ENCODE results near the gene FLT1. TPM values are rescaled to one million over a fixed set of nuclear protein-coding genes. Genes with fewer than 3 reads are reported as not detected.

Gene FLT1
- total RNA-seq, 1 donor from 2014 or later, result 0.60 TPM

DNA sequence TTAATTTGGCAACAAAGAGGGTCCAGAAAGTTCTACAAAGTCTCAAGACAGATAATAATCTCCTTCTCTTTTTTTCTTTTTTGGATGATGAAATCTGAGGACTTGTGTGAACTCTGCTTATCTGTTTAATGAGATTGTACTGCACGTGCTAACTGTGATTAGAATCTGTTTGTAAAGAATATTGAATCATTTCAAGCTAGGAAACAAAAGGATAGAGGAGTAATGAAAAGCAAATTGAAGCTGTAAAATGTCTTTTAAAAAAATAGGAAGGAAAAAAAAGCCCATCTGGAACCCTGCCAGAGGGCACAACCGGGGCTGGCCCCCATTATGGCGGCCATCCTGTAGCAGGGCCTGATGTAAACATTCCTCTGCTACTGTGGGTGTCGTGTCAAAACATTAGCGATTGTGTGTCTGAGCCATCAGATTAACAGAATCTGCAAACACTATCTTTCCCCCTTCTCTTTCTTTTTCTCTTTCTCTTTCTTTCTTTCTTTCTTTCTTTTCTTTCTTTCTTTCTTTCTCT, 83.0 kb downstream of the FLT1 start:
- Mint-ChIP-seq H3K27ac (ENCODE audit: unreplicated experiment) (no peak overlapping the region), H3K36me3 (ENCODE audit: low read depth) (no peaks in the 10 kb centered on the region), H3K4me3 (ENCODE audit: unreplicated experiment) (no peak overlapping the region)

DNA sequence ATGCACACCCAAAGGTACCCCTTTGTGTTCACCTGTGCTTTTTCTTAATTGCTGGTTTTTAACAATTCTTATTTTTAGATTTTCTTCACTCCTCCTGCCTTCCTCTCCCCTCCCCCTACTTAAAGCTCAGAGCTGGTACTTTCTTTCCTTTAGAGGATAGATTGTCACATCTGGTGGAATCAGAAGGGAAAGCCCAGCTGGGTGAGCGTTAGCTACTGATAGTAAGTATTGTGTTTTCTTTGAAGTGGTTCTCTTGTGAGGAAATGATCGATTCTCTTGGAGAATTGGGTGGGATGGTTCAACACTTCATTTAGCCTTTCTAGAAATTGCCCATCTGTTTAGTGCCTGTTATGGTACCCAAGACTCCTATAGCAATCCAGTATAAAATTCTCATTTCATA, 84.8 kb downstream of the FLT1 start:
- Mint-ChIP-seq H3K4me3 (ENCODE audit: unreplicated experiment) (no peak overlapping the region), H3K27ac (ENCODE audit: unreplicated experiment) (no peak overlapping the region), H3K36me3 (ENCODE audit: low read depth) (no peaks in the 10 kb centered on the region), H3K27me3 (ENCODE audit: low read depth) (no peaks in the 10 kb centered on the region), H3K9me3 (ENCODE audit: low read depth) (no peaks in the 10 kb centered on the region), H3K4me1 (ENCODE audit: low read depth) (peaks cover 11% of the 10 kb centered on the region)
- TF ChIP-seq, protein P1, sequence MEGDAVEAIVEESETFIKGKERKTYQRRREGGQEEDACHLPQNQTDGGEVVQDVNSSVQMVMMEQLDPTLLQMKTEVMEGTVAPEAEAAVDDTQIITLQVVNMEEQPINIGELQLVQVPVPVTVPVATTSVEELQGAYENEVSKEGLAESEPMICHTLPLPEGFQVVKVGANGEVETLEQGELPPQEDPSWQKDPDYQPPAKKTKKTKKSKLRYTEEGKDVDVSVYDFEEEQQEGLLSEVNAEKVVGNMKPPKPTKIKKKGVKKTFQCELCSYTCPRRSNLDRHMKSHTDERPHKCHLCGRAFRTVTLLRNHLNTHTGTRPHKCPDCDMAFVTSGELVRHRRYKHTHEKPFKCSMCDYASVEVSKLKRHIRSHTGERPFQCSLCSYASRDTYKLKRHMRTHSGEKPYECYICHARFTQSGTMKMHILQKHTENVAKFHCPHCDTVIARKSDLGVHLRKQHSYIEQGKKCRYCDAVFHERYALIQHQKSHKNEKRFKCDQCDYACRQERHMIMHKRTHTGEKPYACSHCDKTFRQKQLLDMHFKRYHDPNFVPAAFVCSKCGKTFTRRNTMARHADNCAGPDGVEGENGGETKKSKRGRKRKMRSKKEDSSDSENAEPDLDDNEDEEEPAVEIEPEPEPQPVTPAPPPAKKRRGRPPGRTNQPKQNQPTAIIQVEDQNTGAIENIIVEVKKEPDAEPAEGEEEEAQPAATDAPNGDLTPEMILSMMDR (IDR thresholded peaks at IDR 0.05), result no peak
- DNase-seq (ENCODE audit: low spot score), result no peak

More for the DNA sequence above, 83.0 kb downstream of the FLT1 start:
- no peak for DNase-seq (ENCODE audit: low spot score)
- peaks cover 11% of the 10 kb centered on the region for H3K4me1 Mint-ChIP-seq (ENCODE audit: low read depth)
- TF ChIP-seq, protein P1 (IDR thresholded peaks at IDR 0.05), result no peak
- H3K9me3 Mint-ChIP-seq (ENCODE audit: low read depth), result no peaks in the 10 kb centered on the region
- H3K27me3 Mint-ChIP-seq (ENCODE audit: low read depth), result no peaks in the 10 kb centered on the region

GRCh38 chr13:28409648-28410047, 85.3 kb downstream of the FLT1 start:
- no peak for DNase-seq (ENCODE audit: low spot score)
- Mint-ChIP-seq H3K4me1 (ENCODE audit: low read depth) (peaks cover 11% of the 10 kb centered on the region), H3K9me3 (ENCODE audit: low read depth) (no peaks in the 10 kb centered on the region), H3K27me3 (ENCODE audit: low read depth) (no peaks in the 10 kb centered on the region), H3K27ac (ENCODE audit: unreplicated experiment) (no peak overlapping the region), H3K36me3 (ENCODE audit: low read depth) (no peaks in the 10 kb centered on the region), H3K4me3 (ENCODE audit: unreplicated experiment) (no peak overlapping the region)
- TF ChIP-seq, protein P1 (IDR thresholded peaks at IDR 0.05), result no peak

DNA sequence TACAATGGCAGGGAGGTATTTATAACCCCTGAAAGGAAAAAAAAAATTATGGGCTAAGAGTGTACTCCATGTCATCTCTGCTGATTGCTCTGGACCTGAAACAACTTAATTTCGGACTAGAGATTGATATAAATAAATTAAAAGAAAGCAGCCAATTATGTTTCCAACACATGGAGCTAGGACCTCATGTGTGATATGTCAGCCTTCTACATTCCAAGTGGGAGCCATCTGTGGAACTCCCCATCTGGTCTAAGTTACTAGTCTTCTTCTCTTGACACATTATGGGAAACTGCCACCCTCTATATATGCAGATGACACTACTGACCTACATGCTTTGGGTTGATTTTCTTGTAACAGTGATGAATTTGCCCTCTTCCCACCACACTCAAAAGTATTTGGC, 86.1 kb downstream of the FLT1 start:
- no peaks in the 10 kb centered on the region for H3K27me3 Mint-ChIP-seq (ENCODE audit: low read depth)
- H3K9me3 Mint-ChIP-seq (ENCODE audit: low read depth), result no peaks in the 10 kb centered on the region
- H3K4me1 Mint-ChIP-seq (ENCODE audit: low read depth), result peaks cover 11% of the 10 kb centered on the region
- H3K27ac Mint-ChIP-seq (ENCODE audit: unreplicated experiment), result no peak overlapping the region
- TF ChIP-seq, protein P1 (IDR thresholded peaks at IDR 0.05), result no peak
- no peaks in the 10 kb centered on the region for H3K36me3 Mint-ChIP-seq (ENCODE audit: low read depth)
- DNase-seq (ENCODE audit: low spot score), result no peak
- no peak overlapping the region for H3K4me3 Mint-ChIP-seq (ENCODE audit: unreplicated experiment)

GRCh38 chr13:28408235-28408848, 86.6 kb downstream of the FLT1 start:
- no peaks in the 10 kb centered on the region for H3K27me3 Mint-ChIP-seq (ENCODE audit: low read depth)
- no peak for DNase-seq (ENCODE audit: low spot score)
- H3K27ac Mint-ChIP-seq (ENCODE audit: unreplicated experiment), result no peak overlapping the region
- TF ChIP-seq, protein P1 (IDR thresholded peaks at IDR 0.05), result no peak
- H3K36me3 Mint-ChIP-seq (ENCODE audit: low read depth), result no peaks in the 10 kb centered on the region
- H3K9me3 Mint-ChIP-seq (ENCODE audit: low read depth), result no peaks in the 10 kb centered on the region
- peaks cover 11% of the 10 kb centered on the region for H3K4me1 Mint-ChIP-seq (ENCODE audit: low read depth)
- no peak overlapping the region for H3K4me3 Mint-ChIP-seq (ENCODE audit: unreplicated experiment)

Measured in chondrocyte (in vitro differentiated cells).